ENCODE data around the gene REELD1. TPM values are rescaled to one million over a fixed set of nuclear protein-coding genes. Genes with fewer than 3 reads are reported as not detected.

REELD1 gene
- total RNA-seq, 1 donor from 2014 or later: 0.74 TPM

DNA sequence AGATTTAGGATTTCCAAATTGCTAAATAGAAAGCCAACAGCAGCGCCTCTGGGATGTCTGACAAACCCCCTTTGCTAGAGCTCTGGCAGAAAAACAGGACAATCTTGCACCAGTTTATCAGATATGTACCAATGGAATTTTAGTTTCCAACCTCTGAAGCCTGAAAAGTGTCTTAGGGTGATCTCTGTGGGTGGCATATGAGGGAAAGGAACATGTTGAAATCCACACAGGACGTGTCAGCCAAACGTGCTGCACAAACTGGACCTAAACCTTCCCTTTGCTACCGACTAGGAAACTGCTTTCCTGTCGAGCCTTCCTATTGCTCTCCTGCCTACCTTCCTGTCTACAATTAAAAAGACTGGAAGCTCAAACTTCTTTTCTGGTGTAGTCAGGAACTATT, 53.5 kb downstream of the REELD1 start:
- DNase-seq (ENCODE audit: extremely low spot score in 2 of 2): no peak
- intact Hi-C loops (cut with DNase I): no loop called here
- H3K9me3 ChIP-seq: no peaks in the 10 kb centered on the region
- H3K4me3 ChIP-seq: no peak overlapping the region
- H3K27me3 ChIP-seq: no peaks in the 10 kb centered on the region
- no peak overlapping the region for H3K27ac ChIP-seq
- no peaks in the 10 kb centered on the region for H3K4me1 ChIP-seq
- TF ChIP-seq, protein P1, sequence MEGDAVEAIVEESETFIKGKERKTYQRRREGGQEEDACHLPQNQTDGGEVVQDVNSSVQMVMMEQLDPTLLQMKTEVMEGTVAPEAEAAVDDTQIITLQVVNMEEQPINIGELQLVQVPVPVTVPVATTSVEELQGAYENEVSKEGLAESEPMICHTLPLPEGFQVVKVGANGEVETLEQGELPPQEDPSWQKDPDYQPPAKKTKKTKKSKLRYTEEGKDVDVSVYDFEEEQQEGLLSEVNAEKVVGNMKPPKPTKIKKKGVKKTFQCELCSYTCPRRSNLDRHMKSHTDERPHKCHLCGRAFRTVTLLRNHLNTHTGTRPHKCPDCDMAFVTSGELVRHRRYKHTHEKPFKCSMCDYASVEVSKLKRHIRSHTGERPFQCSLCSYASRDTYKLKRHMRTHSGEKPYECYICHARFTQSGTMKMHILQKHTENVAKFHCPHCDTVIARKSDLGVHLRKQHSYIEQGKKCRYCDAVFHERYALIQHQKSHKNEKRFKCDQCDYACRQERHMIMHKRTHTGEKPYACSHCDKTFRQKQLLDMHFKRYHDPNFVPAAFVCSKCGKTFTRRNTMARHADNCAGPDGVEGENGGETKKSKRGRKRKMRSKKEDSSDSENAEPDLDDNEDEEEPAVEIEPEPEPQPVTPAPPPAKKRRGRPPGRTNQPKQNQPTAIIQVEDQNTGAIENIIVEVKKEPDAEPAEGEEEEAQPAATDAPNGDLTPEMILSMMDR (IDR thresholded peaks at IDR 0.05): no peak
- no peak for TF ChIP-seq POLR2A (IDR thresholded peaks at IDR 0.05)
- TF ChIP-seq POLR2AphosphoS5 (IDR thresholded peaks at IDR 0.05; ENCODE audit: insufficient read depth in 1 of 2, low read depth in 1 of 2): no peak
- H3K36me3 ChIP-seq: no peaks in the 10 kb centered on the region

DNA sequence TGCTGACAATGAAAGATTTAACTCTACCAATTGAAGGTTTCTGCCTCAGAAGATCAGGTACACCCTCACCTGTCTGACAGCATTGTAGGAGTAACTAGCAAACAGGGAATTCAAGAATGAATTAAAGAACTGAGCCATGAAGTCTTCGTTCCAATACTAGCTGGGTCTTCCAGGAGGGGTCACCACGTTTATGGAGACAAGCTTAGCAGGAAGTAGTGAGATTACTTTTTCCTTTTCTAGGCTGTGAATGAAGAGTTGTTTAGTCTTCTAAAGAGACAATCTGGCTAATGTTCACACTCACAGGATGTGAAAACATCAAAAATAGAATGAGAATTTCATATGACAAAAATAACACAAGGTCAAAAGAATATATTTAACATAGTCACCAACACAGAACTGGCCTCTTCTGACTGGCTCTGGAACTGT, 54.9 kb downstream of the REELD1 start:
- Histone ChIP-seq H3K27me3 (no peaks in the 10 kb centered on the region), H3K27ac (no peak overlapping the region), H3K9me3 (no peaks in the 10 kb centered on the region), H3K36me3 (no peaks in the 10 kb centered on the region), H3K4me1 (no peaks in the 10 kb centered on the region), H3K4me3 (no peak overlapping the region)
- DNase-seq (ENCODE audit: extremely low spot score in 2 of 2): no peak
- intact Hi-C loops (cut with DNase I): no loop called here
- TF ChIP-seq POLR2A (IDR thresholded peaks at IDR 0.05) (no peak), POLR2AphosphoS5 (IDR thresholded peaks at IDR 0.05; ENCODE audit: insufficient read depth in 1 of 2, low read depth in 1 of 2) (no peak)
- TF ChIP-seq, protein P1 (IDR thresholded peaks at IDR 0.05): no peak

DNA sequence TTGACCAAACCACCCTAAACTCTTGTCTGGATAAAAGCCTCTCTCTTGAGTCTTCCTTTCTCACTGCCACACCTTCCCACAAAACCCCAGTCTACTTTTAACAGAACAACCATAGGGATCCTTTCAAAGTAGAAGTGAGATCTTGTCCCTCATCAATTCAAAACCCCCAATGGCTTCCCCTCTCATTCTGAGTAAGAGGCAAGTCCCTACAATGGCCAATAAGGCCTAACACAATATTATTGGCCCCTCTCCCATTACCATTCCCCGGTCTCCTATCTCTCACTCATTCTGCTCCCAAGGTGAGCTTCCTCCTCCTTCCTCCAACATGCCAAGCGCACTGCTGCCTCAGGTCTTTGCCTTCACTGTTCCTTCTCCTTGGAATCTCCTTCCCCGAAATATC, 57.1 kb downstream of the REELD1 start:
- no peak for TF ChIP-seq POLR2A (IDR thresholded peaks at IDR 0.05)
- TF ChIP-seq, protein P1 (IDR thresholded peaks at IDR 0.05): no peak
- TF ChIP-seq POLR2AphosphoS5 (IDR thresholded peaks at IDR 0.05; ENCODE audit: insufficient read depth in 1 of 2, low read depth in 1 of 2): no peak
- Histone ChIP-seq H3K4me3 (no peak overlapping the region), H3K36me3 (no peaks in the 10 kb centered on the region), H3K4me1 (no peaks in the 10 kb centered on the region), H3K9me3 (no peaks in the 10 kb centered on the region), H3K27ac (no peak overlapping the region), H3K27me3 (no peaks in the 10 kb centered on the region)
- intact Hi-C loops (cut with DNase I): no loop called here
- no peak for DNase-seq (ENCODE audit: extremely low spot score in 2 of 2)

DNA sequence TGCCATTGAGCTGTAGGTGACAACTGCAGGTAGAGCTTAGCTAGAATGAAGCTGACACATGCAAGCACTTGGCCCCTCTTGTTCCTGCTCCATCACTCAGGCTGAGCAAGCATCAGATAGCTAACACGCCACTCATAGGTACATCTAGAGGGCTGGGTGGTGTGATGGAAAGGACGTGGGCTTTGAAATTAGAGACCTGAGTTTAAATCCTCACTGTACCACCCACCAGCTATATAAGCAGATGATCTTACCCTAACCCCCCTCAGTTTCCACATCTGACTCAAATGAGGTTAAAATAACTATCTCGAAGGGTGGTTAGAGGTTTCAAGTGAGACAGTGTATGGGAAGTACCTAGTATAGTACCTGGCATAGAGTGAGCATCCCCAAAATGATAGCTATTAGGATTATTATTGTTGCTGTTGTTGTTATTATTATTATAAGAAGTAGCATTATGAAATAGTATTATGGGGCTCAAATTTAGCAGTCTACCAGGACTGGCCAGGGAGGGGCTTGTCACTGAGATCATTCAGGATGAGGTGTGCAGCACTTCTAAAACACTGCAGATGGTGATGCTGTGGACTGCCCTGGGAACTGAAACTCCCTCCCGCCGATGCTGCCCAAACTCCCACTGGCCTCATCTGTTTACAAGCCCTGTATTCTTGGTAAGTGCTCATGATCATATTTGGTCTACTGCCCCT, 59.0 kb downstream of the REELD1 start:
- no peaks in the 10 kb centered on the region for H3K27me3 ChIP-seq
- H3K4me3 ChIP-seq: no peak overlapping the region
- TF ChIP-seq POLR2AphosphoS5 (IDR thresholded peaks at IDR 0.05; ENCODE audit: insufficient read depth in 1 of 2, low read depth in 1 of 2): no peak
- TF ChIP-seq POLR2A (IDR thresholded peaks at IDR 0.05): no peak
- H3K4me1 ChIP-seq: no peaks in the 10 kb centered on the region
- intact Hi-C loops (cut with DNase I): no loop called here
- H3K36me3 ChIP-seq: no peaks in the 10 kb centered on the region
- no peak for DNase-seq (ENCODE audit: extremely low spot score in 2 of 2)
- no peak overlapping the region for H3K27ac ChIP-seq
- no peaks in the 10 kb centered on the region for H3K9me3 ChIP-seq

DNA sequence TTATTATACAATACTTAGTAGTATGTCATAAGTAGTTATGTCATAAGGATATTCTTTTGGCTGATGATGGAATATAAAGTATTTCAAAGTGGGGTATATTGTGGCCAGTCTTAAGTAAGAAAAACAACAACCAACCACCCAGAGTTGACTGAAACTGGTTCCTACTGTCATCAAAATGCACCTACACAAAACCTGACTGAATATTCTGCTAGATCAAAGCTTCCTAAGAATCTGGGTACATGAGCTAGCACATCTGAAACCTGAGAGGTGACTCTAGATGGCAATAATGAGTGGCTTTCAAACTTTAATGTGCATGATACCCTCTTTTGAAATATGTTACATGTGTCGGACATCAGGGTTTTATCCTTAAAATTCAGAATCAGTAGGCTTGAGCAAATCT, 60.4 kb downstream of the REELD1 start:
- H3K4me1 ChIP-seq: peaks cover 7% of the 10 kb centered on the region
- no peak overlapping the region for H3K4me3 ChIP-seq
- DNase-seq (ENCODE audit: extremely low spot score in 2 of 2): no peak
- H3K36me3 ChIP-seq: no peaks in the 10 kb centered on the region
- H3K27ac ChIP-seq: no peak overlapping the region
- intact Hi-C loops (cut with DNase I): no loop called here
- TF ChIP-seq, protein P1 (IDR thresholded peaks at IDR 0.05): no peak
- TF ChIP-seq POLR2A (IDR thresholded peaks at IDR 0.05) (no peak), POLR2AphosphoS5 (IDR thresholded peaks at IDR 0.05; ENCODE audit: insufficient read depth in 1 of 2, low read depth in 1 of 2) (no peak)
- H3K27me3 ChIP-seq: no peaks in the 10 kb centered on the region
- H3K9me3 ChIP-seq: no peaks in the 10 kb centered on the region

All from vagina (tissue), 2 donors.